Hepatocyte (in vitro differentiated cells): Measurements from ENCODE around the gene UXS1. TPM values are rescaled to one million over a fixed set of nuclear protein-coding genes. Genes with fewer than 3 reads are reported as not detected.

Experiments
- DNase-seq: peaks from one replicate; pipeline ENCODE4 v3.0.0-alpha.2; 2016; ENCODE audit warnings: low spot score
- H2AFZ ChIP-seq: fragments of 200-600 bp; sonication (generic); 2 replicates; pipeline ENCODE4 v1.6.0; 2016; ENCODE audit warnings: antibody characterized with exemption, mild to moderate bottlenecking
- H3K27ac ChIP-seq: fragments of 200-600 bp; sonication (generic); 2 replicates; pipeline ENCODE4 v1.5.1; 2016; ENCODE audit warnings: mild to moderate bottlenecking
- H3K27me3 ChIP-seq: fragments of 200-600 bp; sonication (generic); 2 replicates; pipeline ENCODE4 v1.6.1; 2016
- H3K36me3 ChIP-seq: fragments of 200-600 bp; sonication (generic); replicated peaks from 2 replicates; pipeline ENCODE4 v1.5.1; 2016; ENCODE audit warnings: low read depth; ENCODE audit not compliant: insufficient read depth
- H3K4me1 ChIP-seq: fragments of 200-600 bp; sonication (generic); 2 replicates; pipeline ENCODE4 v1.5.1; 2016; ENCODE audit warnings: mild to moderate bottlenecking, moderate library complexity; ENCODE audit not compliant: insufficient read depth
- H3K4me2 ChIP-seq: fragments of 200-600 bp; sonication (generic); 2 replicates; pipeline ENCODE4 v1.6.0; 2016
- H3K4me3 ChIP-seq: fragments of 200-600 bp; sonication (generic); 2 replicates; pipeline ENCODE4 v1.5.1; 2016; ENCODE audit warnings: mild to moderate bottlenecking
- H3K79me2 ChIP-seq: fragments of 200-600 bp; sonication (generic); 2 replicates; pipeline ENCODE4 v1.6.0; 2017; ENCODE audit warnings: mild to moderate bottlenecking
- H3K9me2 ChIP-seq: fragments of 200-600 bp; sonication (generic); replicated peaks from 2 replicates; pipeline ENCODE4 v1.6.0; 2017; ENCODE audit warnings: mild to moderate bottlenecking; ENCODE audit not compliant: insufficient read depth
- H3K9me3 ChIP-seq: fragments of 200-600 bp; sonication (generic); 2 replicates; pipeline ENCODE4 v1.5.1; 2016; ENCODE audit warnings: low read depth, mild to moderate bottlenecking
- H4K20me1 ChIP-seq: fragments of 200-600 bp; sonication (generic); 2 replicates; pipeline ENCODE4 v1.6.0; 2016; ENCODE audit warnings: mild to moderate bottlenecking; ENCODE audit not compliant: insufficient read depth, poor library complexity, severe bottlenecking
- CTCF ChIP-seq: fragments of 200-600 bp; sonication (generic); IDR thresholded peaks from 2 replicates; pipeline ENCODE4 v1.5.1; 2016; ENCODE audit warnings: antibody characterized with exemption, mild to moderate bottlenecking; ENCODE audit not compliant: poor library complexity
- EZH2 ChIP-seq: fragments of 200-600 bp; sonication (generic); IDR thresholded peaks from 2 replicates; pipeline ENCODE4 v1.6.1; 2016; ENCODE audit warnings: antibody characterized with exemption, mild to moderate bottlenecking, borderline replicate concordance
- EZH2phosphoT487 ChIP-seq: fragments of 200-600 bp; sonication (generic); IDR thresholded peaks from one replicate; pipeline ENCODE4 v1.6.1; 2018; ENCODE audit warnings: antibody characterized with exemption, mild to moderate bottlenecking, low read depth, moderate library complexity; ENCODE audit not compliant: unreplicated experiment, severe bottlenecking
- WGBS: methylation state at CpG from one replicate; pipeline ENCODE4 v1.1.6; 2016; ENCODE audit warnings: low lambda C conversion rate; ENCODE audit errors: missing lambda C conversion rate; 5-methylcytosine and 5-hydroxymethylcytosine counted together
- polyA plus RNA-seq: library from polyadenylated mRNA; unstranded; fragments of >200 nt; fragmentation: Nextera tagmentation; extraction: Ambion mirVana; gene quantifications from 2 replicates; pipeline ENCODE4 v1.2.1, GENCODE V29; 2016
- total RNA-seq: library from RNA; depleted of rRNA; stranded (reverse); fragments of >200 nt; gene quantifications from 2 replicates; pipeline ENCODE4 v1.2.3, GENCODE V29; 2014

UXS1 gene
- total and polyA plus RNA-seq, 2 experiments from 2014 or later = 46.5 to 83.2 TPM

GRCh38 chr2:106054321-106054720 lies 139.8 kb downstream of the UXS1 start:
- no peaks in the 10 kb centered on the region for H3K4me1 ChIP-seq
- no peak overlapping the region for H2AFZ ChIP-seq
- H3K27ac ChIP-seq = no peak overlapping the region
- no peaks in the 10 kb centered on the region for H3K9me2 ChIP-seq
- H4K20me1 ChIP-seq = no peaks in the 10 kb centered on the region
- no peaks in the 10 kb centered on the region for H3K9me3 ChIP-seq
- H3K4me3 ChIP-seq = no peak overlapping the region
- H3K4me2 ChIP-seq = no peak overlapping the region
- H3K27me3 ChIP-seq = no peaks in the 10 kb centered on the region
- 86% methylated on average over 9 of the region's 9 CpGs for WGBS
- H3K36me3 ChIP-seq = no peaks in the 10 kb centered on the region
- no peak for DNase-seq
- no peaks in the 10 kb centered on the region for H3K79me2 ChIP-seq
- TF ChIP-seq EZH2 = no peak
- no peak for TF ChIP-seq EZH2phosphoT487
- no peak for TF ChIP-seq CTCF

- Histone ChIP-seq H3K9me2 (no peaks in the 10 kb centered on the region), H3K4me3 (no peak overlapping the region), H3K9me3 (no peaks in the 10 kb centered on the region), H2AFZ (no peak overlapping the region), H3K36me3 (no peaks in the 10 kb centered on the region), H3K27ac (no peak overlapping the region), H4K20me1 (no peaks in the 10 kb centered on the region), H3K79me2 (no peaks in the 10 kb centered on the region), H3K27me3 (no peaks in the 10 kb centered on the region), H3K4me2 (no peak overlapping the region), H3K4me1 (no peaks in the 10 kb centered on the region)
- TF ChIP-seq CTCF (no peak), EZH2 (no peak), EZH2phosphoT487 (no peak)
- 87% methylated on average over 6 of the region's 6 CpGs for WGBS
- no peak for DNase-seq
These were observed 140.5 kb downstream of the UXS1 start for GRCh38 chr2:106053581-106053980.

GRCh38 chr2:106053116-106053515 lies 141.0 kb downstream of the UXS1 start:
- no peaks in the 10 kb centered on the region for H3K36me3 ChIP-seq
- no peak overlapping the region for H3K4me2 ChIP-seq
- no peaks in the 10 kb centered on the region for H3K4me1 ChIP-seq
- H3K9me2 ChIP-seq = no peaks in the 10 kb centered on the region
- no peak overlapping the region for H2AFZ ChIP-seq
- TF ChIP-seq CTCF = no peak
- no peak for TF ChIP-seq EZH2
- no peak for TF ChIP-seq EZH2phosphoT487
- no peaks in the 10 kb centered on the region for H4K20me1 ChIP-seq
- no peaks in the 10 kb centered on the region for H3K27me3 ChIP-seq
- H3K27ac ChIP-seq = no peak overlapping the region
- WGBS = 70% methylated on average over 2 of the region's 2 CpGs
- no peak overlapping the region for H3K4me3 ChIP-seq
- no peaks in the 10 kb centered on the region for H3K9me3 ChIP-seq
- DNase-seq = no peak
- H3K79me2 ChIP-seq = no peaks in the 10 kb centered on the region

GRCh38 chr2:106044859-106045258 lies 149.2 kb downstream of the UXS1 start:
- Histone ChIP-seq H3K4me2 (no peak overlapping the region), H2AFZ (no peak overlapping the region), H3K27me3 (no peaks in the 10 kb centered on the region), H3K36me3 (no peaks in the 10 kb centered on the region), H4K20me1 (no peaks in the 10 kb centered on the region), H3K4me3 (no peak overlapping the region), H3K9me3 (no peaks in the 10 kb centered on the region), H3K4me1 (no peaks in the 10 kb centered on the region), H3K9me2 (no peaks in the 10 kb centered on the region), H3K27ac (no peak overlapping the region), H3K79me2 (no peaks in the 10 kb centered on the region)
- WGBS = 74% methylated on average over 6 of the region's 6 CpGs
- no peak for TF ChIP-seq EZH2
- TF ChIP-seq EZH2phosphoT487 = no peak
- no peak for TF ChIP-seq CTCF
- DNase-seq = no peak
